HG03064 (cell line): ENCODE results near the gene INPP5E.
"Not testable (repeated sequence)": the region's sequence is repeated elsewhere in the genome, so short reads cannot be mapped to it uniquely, and the experiment has no call there.

Experiments used
- ATAC-seq: cut with Tn5 transposase; IDR thresholded peaks from one replicate; pipeline ENCODE4 v1.9.1; 2021; ENCODE audit warnings: low read depth; ENCODE audit not compliant: unreplicated experiment

The INPP5E gene

DNA sequence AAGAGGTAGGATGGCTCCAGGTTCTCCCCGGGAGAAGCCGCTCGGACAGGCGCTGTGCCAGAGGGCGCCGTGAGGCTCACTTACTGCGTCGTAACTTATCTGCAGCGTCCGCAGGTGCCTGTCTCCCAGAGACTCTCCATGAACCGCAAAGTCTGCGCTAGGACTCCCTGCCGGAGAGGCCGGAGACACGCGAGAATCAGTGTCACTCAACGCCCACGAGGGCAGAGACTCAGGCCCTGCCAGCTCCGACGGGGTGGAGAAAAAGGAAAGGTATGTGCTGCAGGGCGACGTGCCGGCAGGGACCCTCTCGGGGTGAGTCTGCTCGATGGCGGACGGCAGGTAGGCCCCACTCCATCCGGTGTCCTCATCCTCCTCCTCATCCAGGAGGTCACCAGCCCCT, 32.6 kb downstream of the INPP5E start:
- not testable (repeated sequence) for ATAC-seq

DNA sequence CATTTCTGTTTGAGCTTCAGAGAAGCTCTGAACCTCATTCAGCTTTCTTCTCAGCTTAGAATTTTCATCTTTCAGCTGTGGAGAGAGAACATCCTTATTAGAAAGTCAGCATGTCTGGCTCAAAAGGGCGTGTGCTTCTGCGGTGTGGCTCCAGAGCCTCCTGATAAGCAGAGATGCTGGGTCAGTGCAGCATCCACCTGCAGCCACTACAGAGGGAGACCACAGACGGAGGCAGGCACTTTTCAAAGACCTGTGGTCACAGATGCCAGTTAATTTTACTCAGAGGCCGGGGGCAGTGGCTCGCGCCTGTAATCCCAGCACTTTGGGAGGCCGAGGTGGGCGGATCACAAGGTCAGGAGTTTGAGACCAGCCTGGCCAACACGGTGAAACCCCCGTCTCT, 33.7 kb downstream of the INPP5E start:
- not testable (repeated sequence) for ATAC-seq

DNA sequence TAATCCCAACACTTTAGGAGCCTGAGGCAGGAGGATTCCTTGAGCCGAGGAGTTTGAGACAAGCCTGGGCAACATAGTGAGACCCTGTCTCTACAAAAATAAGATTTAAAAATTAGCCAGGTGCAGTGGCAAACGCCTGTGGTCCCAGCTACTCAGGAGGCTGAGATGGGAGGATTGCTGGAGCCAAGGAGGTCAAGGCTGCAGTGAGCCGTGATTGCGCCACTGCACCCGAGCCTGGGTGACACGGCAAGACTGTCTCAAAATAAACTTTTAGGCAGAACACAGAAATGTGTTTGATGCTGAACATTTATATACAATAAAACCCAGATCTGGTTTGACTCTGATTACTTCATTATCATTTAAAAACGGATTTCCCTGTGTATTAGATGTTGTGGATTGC, 34.2 kb downstream of the INPP5E start:
- ATAC-seq, result no peak

DNA sequence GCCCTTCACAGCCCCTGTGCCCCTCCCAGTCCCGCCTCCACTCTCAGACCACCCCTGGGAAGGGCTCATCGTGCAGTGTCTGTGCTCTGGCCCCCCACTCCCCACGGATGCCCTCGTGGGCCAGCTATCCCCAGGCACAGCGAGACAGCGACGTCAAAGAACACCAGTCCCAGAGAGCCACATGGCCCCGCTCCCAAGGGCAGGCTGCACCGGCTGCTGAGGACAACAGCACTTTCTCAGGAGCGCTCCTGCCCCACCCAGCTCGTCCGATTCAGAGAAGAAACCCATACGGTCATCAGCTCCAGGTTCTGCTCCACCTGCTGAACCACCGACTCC, 34.9 kb downstream of the INPP5E start:
- no peak for ATAC-seq

DNA sequence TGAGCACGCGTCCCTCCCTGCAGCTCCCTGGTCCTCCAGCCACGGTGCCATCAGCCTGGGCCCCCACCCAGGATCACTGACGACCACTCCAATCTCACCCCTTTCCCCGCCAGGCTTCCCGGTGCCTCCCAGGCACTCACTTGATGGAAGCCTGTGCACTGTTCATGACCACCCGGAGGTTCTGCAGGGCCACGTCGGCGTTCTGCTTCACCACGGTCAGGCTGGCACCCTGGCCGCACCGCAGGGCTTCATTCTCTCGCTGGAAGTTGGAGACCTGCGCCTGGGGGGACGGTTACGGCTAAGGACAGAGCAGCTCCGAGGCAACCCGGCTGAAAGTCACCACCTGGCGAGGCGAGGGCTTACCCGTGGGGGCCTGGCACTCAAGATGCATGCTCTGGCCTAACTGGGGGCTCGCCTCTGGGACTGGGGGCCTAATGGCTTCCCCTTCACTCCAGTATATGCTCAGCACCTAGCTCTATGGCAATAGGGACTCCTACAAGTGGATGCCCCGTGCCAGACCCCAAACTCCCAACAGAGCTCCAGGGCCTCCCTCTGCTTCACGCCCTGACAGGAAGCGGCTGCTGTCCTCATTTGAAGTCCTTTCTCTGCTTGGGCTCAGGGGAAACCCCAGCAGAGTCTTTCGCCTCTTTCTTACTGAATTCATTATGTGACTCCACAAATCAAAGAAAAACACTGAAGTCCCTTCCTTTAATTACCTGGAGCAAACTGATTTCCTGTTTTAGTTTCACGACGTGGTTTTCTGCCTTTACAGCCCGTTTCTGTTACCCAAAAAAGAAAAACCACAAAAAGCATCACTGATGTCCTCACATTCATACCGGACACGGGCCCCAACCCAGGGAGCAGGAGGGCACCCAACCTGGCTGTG, 35.5 kb downstream of the INPP5E start:
- ATAC-seq, result no peak

DNA sequence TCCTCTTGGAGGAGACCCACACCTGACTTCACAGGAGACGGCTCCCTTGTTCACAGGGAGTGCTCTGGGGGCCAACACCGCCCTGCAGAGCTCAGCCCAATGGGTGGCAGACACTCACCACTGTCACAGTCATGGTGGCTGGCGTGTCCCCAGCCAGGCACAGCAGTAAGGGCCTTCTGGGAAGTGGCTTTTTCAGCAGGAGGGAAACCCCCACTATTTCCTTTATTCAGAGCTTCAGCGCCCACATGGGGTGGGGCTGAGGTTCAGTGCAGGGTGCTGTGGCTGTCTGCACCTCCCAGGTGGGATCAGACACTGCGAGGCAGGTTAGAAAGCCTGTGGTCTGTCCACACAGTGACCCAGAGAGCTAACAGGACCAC, 36.1 kb downstream of the INPP5E start:
- no peak for ATAC-seq

DNA sequence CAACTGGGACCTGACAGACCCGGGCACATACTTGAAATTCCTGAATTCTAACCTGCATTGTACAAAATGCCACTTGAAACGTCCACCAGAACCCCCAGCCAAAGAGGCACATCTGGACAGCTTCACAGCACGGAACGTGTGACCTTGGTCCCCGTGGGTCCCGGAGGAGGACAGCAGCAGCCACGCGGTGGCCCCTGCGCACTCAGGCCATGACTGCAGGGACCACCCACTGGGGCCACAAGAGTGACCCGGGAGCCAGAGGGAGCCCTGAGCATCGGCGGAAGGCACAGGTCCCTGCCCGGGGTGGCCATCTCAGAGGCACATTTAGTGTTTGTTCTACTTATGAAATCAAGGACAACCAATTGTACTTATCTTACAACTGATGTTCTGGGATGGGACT, 37.6 kb downstream of the INPP5E start:
- ATAC-seq, result no peak

DNA sequence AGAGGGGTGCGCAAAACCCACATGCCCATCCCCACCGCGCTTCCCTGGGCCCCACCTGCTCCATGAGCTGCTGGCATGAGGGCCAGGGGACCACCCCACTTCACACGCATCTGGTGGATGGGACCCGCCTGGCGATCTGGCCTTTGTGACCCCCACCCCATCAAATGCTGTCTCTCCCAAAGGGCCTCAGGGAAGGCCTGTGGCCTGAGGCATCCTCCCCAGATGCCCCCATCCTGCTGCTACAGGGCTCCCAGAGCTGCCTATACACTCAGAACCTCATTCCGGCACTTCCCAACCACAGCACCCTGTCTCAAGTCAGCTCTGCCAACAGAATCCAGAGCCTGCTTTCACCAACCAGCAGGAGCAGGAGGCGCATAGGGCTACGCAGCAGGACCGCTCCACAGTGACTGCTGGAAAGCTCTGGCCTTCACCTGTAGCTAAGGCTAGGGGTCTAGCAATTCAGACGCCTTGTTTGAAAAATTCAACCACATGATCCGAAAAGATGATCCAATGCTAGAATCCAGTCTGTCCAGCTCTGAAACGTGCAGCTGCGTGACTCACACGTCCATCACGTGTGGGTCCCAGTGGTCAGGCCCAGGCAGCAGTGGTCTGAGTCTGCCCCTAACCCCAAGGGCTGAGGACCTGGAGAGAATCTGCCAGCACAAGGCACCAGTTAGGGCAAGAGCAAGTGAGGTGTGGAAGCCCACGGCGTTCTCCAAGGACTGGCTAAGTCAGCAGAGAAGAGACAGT, 38.3 kb downstream of the INPP5E start:
- ATAC-seq, result no peak

DNA sequence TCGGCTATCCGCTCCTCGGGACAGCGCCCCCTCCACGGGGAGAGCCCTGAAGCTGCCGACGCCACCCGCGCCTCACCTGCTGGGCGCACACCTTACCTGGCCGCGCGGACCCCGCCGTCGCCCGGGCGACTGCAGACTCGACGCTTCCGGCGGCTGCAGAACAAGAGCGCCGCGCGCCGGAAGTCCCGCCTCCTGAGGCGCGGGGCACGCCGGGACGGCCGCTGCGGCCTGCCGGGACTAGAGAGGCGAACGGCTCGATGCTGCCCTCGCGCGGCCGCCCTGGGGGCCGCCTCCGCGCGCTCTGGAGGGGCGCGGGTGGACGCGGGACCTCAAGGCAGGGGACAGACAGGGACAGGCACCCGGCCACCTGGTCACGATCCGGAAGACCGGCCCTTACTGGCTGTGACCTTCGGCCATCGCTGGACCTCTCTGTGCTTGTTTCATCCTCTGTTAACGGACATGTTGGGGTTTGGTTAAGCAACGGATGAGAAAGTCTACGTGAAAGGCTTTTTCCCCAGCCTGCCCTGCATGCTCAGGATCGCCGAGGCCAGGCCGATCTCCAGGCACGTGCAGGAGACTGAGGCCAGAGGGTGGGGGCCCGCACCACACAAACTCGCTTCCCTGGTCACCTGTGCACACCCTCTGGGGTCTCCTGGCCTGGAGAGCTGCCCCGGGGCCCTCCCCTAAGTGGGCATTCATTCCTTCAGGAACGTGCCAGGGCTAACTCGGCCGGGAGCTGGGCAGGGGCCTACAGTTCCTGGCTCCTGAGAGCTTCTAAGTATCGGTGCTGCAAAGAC, 39.4 kb downstream of the INPP5E start, which contains the start of gene SNAPC4:
Gene SNAPC4 (minus strand): TSS at position 133 of the 797 bp plus-strand sequence. CDS start 1,742 bp downstream, outside the sequence.
- peak; percentile 62 for ATAC-seq

DNA sequence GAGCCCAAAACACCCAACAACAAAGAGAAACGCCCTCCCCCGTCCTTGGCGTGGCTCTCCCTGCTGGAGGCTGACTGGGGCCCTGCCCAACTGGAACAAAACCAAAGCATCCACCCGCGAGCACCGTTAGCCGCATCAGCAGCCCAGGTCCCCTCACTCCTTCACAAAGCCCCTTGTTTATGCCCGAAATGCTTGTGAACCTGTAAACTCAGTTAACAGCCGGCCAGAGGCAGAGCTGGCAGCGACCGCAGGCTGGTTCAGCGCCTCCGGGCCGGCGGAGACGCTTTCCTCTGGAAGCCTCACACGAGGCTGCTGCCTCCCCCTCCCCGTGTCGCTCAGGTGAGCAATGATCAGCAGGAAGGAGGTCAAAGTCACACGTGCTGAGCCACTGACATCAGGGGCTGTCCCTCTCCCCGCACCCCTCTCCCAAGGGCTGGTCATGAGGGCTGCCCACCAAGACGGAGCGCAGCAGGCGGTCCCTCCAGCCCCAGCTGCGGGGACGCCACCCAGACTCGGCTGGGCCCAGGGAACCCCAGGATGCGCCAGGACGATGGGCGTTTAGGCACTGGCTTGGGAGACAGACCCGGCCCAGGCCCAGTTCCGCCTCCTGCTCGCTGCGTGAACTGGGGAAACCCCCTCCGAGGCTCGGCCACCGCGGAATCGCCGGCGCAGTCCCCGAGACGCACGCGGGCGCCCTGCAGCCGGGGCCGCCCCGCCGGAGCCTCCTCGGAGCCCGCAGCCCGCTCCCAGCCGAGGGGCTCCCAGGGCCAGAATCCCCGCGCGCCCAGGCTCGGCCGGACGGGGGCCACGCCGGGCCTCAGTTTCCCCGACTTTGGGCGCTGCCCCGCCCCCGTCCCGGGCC, 40.2 kb downstream of the INPP5E start:
- ATAC-seq, result peak; percentile 10

DNA sequence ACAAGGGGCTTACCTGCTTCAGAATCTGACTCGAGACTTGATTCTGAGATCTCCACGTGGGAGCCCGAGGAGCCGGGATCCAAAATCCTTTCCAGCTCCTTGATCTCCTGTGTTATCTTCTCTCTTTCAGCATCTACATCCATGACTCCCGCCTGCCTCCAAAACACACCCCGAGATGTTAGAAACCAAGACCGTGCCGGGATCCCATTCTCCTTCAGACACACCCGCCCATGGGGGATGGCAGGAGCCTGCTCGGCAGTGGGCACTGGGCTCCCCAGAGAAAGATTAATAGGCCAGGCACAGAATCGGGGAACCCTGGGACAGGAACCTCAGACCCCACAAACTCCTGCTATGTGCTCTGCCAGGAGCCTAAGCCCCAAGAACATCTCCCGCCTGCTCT, 41.4 kb downstream of the INPP5E start:
- no peak for ATAC-seq

DNA sequence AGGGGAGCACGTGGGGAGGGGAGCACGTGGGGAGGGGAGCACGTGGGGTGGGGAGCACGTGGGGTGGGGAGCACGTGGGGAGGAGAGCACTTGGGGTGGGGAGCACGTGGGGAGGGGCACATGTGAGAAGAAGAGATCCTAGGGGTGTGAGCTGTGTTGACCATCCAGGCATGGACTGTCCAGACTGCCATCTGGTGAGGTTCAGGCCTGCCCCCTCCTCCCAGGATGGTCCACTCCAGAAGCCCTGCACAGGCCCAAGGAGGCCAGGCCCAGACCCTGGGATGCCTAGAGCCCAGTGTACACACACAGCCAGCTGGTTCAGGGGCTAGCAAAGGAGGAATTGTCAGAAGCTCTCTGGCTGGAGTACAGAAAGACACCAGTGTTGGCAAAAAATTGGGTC, 42.0 kb downstream of the INPP5E start:
- ATAC-seq, result no peak

DNA sequence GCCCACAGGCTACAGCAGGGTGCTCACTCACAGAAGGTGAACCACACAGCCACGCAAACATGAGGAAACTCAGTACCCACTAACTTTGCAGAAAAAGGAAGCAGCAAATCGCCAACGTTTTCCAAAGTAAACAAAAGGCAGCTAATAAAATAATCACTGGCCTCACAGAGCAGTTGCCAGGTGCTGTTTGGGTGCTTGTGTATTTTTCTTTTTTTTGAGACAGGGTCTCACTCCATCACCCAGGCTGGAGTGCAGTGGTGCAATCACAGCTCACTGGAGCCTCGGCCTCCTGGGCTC, 43.5 kb downstream of the INPP5E start:
- no peak for ATAC-seq

DNA sequence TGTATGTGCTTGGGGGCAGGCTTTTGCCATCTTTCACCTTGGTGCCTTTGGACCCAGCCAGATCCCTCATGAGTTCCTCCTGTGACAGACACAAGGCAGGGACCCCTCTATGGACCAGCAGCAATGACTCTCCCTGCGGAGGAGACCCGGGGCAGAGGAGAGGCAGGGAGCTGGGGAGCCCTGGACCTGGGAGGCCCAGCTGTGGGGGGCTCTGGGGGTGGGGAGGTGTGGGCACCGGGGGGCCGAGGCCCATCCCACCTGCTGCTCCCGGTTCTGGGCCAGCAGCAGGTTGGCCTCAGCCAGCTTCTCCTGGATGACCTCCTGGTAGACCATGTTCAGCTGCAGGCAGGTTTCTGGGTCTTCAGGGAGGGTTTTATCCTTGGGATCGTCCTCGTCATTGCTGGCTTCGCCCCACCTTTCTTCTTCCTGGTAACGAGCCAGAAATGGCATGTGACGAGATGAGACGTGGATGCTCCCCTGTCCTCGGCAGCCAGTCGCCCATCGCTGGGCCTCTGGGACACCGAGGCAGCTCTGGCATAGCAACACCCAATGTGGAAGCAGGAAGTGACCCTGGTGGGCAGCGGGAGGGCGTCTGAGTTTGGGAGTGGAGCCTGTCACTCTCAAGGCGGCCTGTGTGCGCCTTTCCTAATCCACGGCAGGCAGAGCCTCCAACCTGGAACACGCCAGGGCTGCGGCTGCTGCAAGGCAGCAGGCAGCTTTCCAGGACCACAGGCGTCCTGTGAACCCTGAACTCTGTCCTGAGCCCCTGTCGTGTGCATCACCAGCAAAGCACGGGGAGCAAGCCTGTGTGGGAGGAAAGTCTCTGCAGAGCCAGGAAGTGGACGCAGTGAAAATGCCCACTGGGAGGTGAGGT, 44.1 kb downstream of the INPP5E start:
- no peak for ATAC-seq

DNA sequence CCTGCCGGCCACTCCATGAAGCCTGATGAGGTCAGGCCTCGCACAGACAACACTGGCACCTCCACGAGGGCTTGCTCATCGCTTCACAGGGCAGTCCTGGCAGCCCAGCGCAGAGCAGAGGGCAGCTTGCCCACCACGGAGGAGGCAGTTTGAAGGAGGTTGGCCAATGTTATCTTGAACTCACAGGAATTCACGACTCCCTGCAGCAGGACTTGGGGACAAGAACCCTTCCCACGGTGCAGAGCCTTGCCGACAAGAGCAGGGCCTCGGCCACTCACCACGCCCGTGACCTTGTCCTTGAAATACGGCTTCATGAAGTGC, 44.7 kb downstream of the INPP5E start:
- no peak for ATAC-seq

DNA sequence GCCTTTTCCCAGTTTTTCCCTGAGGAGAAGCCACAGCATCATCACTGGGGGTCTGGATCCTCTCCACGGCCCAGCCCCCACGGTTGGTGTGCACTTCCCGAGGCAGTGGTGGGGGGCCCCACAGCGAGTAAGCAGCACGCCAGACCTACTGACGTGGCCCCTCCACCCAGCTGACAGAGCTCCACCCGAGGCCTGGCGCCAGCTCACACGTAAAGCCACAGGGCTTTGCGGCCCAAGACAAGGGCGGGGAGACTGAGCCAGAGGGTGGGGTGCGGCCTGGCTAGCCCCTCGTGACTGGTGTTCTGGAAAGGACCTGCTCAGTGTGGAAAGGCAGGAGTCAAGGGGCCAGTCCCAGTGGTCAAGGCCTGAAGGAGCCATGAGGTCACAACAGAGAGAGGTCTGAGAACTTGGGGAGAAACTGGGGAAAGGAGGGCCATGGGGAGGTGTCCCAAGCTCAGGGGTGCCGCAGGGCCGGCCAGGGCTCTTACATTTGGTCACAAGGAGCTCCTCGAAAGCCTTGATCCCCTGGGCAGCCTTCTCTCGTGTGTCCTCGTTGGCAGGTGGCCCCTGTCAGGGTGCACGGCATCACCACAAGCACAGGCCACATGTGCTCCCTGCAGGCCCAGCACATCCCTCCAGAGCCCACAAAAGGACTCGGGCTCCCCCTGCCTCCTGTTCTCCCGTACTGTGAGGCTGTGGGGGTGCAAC, 45.2 kb downstream of the INPP5E start:
- no peak for ATAC-seq

DNA sequence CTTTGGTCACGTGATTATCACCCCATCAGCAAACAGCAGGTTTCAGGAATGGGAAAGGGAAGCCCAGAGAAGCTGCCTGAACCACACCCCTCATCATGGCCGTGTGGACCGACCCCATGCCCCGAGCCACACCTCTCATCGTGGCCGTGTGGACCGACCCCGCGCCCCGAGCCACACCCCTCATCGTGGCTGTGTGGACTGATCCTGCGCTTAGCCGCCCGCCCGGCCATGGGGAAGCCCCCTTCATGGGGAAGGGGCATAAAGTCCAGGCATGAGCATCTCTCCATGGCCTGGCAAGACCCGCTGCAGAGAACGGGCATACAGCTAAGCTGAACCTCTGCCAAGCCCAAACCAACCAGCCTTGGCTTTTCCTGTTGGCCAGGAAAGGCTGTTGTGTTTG, 46.1 kb downstream of the INPP5E start:
- ATAC-seq, result no peak

DNA sequence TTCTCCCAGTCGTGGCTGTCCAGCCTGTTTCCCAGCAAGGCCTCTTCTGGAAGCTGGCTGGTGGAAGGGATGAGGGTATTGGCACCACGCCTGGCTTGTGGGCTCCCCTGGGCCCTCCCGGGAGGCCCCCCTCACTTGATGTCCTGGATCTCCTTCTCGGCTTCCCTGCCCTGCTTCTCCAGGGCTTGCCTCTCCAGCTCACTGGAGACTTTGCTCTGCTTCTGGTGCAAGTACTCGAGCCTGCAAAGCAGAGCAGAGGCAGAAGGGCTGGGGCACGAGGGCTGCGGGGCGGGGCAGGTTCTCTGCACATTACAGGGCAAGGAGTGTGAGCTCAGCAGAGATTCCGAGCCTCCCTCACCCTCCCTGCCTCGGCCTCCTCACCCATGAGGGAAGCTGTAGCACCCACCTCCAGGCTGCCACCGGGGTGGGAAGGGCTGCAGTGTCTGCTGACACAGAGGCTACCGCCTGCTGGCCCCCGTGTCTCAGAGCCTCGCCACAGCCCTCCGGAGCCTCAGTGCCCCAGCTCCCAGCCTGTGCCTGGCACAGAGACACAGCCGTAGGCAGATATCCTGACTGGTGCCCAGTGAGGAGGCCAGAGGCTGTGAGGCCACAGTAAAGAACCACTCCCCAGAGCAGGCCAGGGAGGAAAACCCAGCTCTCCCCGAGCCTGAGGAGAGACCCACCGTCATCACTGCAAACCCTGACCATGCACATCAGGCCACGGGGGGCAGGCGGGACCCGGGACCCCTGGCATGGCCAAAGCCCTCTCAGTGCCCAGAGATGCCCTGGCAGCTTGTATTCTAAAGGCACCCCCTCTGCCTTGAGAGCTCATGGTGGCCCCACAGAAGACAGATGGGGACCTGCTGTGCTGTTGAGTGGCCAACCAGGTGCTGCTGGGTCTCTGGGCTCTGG, 46.9 kb downstream of the INPP5E start:
- ATAC-seq, result no peak
